ENCODE measurements around the gene BCL7A.
"Not testable (repeated sequence)": the region's sequence is repeated elsewhere in the genome, so short reads cannot be mapped to it uniquely, and the experiment has no call there.

The BCL7A gene

GRCh38 chr12:122028165-122028904 is 6.7 kb downstream of the BCL7A start:
- H3K36me3 Mint-ChIP-seq, result no peaks in the 10 kb centered on the region
- no peaks in the 10 kb centered on the region for H3K9me3 Mint-ChIP-seq
- H3K4me3 Mint-ChIP-seq, result peak overlapping the region; percentile 63
- DNase-seq (ENCODE audit: low spot score in 2 of 2) (no peak), ATAC-seq (ENCODE audit: low read depth) (no peak)
- peaks cover 40% of the 10 kb centered on the region for H3K4me1 Mint-ChIP-seq
- peak overlapping the region; percentile 45 for H3K27ac Mint-ChIP-seq
- peaks cover 3% of the 10 kb centered on the region for H3K27me3 Mint-ChIP-seq

- H3K4me3 Mint-ChIP-seq, result peak overlapping the region; percentile 63
- peak in 1 of 2 donors; percentile 49 for DNase-seq (ENCODE audit: low spot score in 2 of 2)
- peak overlapping the region; percentile 45 for H3K27ac Mint-ChIP-seq
- H3K27me3 Mint-ChIP-seq, result peaks cover 4% of the 10 kb centered on the region
- no peaks in the 10 kb centered on the region for H3K9me3 Mint-ChIP-seq
- H3K4me1 Mint-ChIP-seq, result peaks cover 41% of the 10 kb centered on the region
- H3K36me3 Mint-ChIP-seq, result no peaks in the 10 kb centered on the region
- ATAC-seq (ENCODE audit: low read depth), result peak; percentile 68
Observed at GRCh38 chr12:122028905-122029560, 7.3 kb downstream of the BCL7A start.

- Mint-ChIP-seq H3K36me3 (peaks cover 1% of the 10 kb centered on the region), H3K4me3 (peak overlapping the region; percentile 62), H3K4me1 (peaks cover 41% of the 10 kb centered on the region), H3K27ac (peak overlapping the region; percentile 45), H3K27me3 (peaks cover 4% of the 10 kb centered on the region), H3K9me3 (no peaks in the 10 kb centered on the region)
- peak; percentile 2 for ATAC-seq (ENCODE audit: low read depth)
- no peak for DNase-seq (ENCODE audit: low spot score in 2 of 2)
Observed at GRCh38 chr12:122029620-122030423, 8.1 kb downstream of the BCL7A start.

- Mint-ChIP-seq H3K36me3 (peaks cover 1% of the 10 kb centered on the region), H3K4me3 (peak overlapping the region; percentile 56), H3K9me3 (no peaks in the 10 kb centered on the region), H3K27ac (no peak overlapping the region), H3K4me1 (peaks cover 39% of the 10 kb centered on the region), H3K27me3 (peaks cover 4% of the 10 kb centered on the region)
- ATAC-seq (ENCODE audit: low read depth), result peak; percentile 9
- no peak for DNase-seq (ENCODE audit: low spot score in 2 of 2)
Observed at GRCh38 chr12:122030424-122031035, 8.8 kb downstream of the BCL7A start.

- peak in 1 of 2 donors; percentile 60 for DNase-seq (ENCODE audit: low spot score in 2 of 2)
- no peak overlapping the region for H3K27ac Mint-ChIP-seq
- peaks cover 4% of the 10 kb centered on the region for H3K27me3 Mint-ChIP-seq
- H3K9me3 Mint-ChIP-seq, result no peaks in the 10 kb centered on the region
- H3K4me1 Mint-ChIP-seq, result peaks cover 37% of the 10 kb centered on the region
- H3K36me3 Mint-ChIP-seq, result peaks cover 1% of the 10 kb centered on the region
- H3K4me3 Mint-ChIP-seq, result no peak overlapping the region
- ATAC-seq (ENCODE audit: low read depth), result peak; percentile 17
Observed at GRCh38 chr12:122031342-122032216, 9.9 kb downstream of the BCL7A start.

GRCh38 chr12:122032580-122032979 is 10.9 kb downstream of the BCL7A start:
- H3K4me1 Mint-ChIP-seq, result peaks cover 34% of the 10 kb centered on the region
- no peak overlapping the region for H3K4me3 Mint-ChIP-seq
- ATAC-seq (ENCODE audit: low read depth) (peak; percentile 66), DNase-seq (ENCODE audit: low spot score in 2 of 2) (peak in 1 of 2 donors; percentile 25)
- H3K27me3 Mint-ChIP-seq, result peaks cover 4% of the 10 kb centered on the region
- no peaks in the 10 kb centered on the region for H3K9me3 Mint-ChIP-seq
- no peak overlapping the region for H3K27ac Mint-ChIP-seq
- peaks cover 1% of the 10 kb centered on the region for H3K36me3 Mint-ChIP-seq

GRCh38 chr12:122035292-122035691 is 13.6 kb downstream of the BCL7A start:
- no peak overlapping the region for H3K4me3 Mint-ChIP-seq
- peaks cover 17% of the 10 kb centered on the region for H3K4me1 Mint-ChIP-seq
- H3K27me3 Mint-ChIP-seq, result peaks cover 2% of the 10 kb centered on the region
- no peak overlapping the region for H3K27ac Mint-ChIP-seq
- no peaks in the 10 kb centered on the region for H3K9me3 Mint-ChIP-seq
- H3K36me3 Mint-ChIP-seq, result peaks cover 1% of the 10 kb centered on the region
- DNase-seq (ENCODE audit: low spot score in 2 of 2) (no peak), ATAC-seq (ENCODE audit: low read depth) (no peak)

GRCh38 chr12:122036153-122036552 is 14.5 kb downstream of the BCL7A start:
- peaks cover 1% of the 10 kb centered on the region for H3K36me3 Mint-ChIP-seq
- no peaks in the 10 kb centered on the region for H3K9me3 Mint-ChIP-seq
- no peak overlapping the region for H3K4me3 Mint-ChIP-seq
- ATAC-seq (ENCODE audit: low read depth) (no peak), DNase-seq (ENCODE audit: low spot score in 2 of 2) (no peak)
- no peak overlapping the region for H3K27ac Mint-ChIP-seq
- H3K4me1 Mint-ChIP-seq, result peaks cover 14% of the 10 kb centered on the region
- peaks cover 2% of the 10 kb centered on the region for H3K27me3 Mint-ChIP-seq

GRCh38 chr12:122040579-122041386 is 19.1 kb downstream of the BCL7A start:
- Mint-ChIP-seq H3K27me3 (no peaks in the 10 kb centered on the region), H3K4me1 (no peaks in the 10 kb centered on the region), H3K36me3 (peaks cover 9% of the 10 kb centered on the region), H3K9me3 (no peaks in the 10 kb centered on the region), H3K4me3 (no peak overlapping the region), H3K27ac (no peak overlapping the region)
- no peak for DNase-seq (ENCODE audit: low spot score in 2 of 2)
- no peak for ATAC-seq (ENCODE audit: low read depth)

- H3K4me3 Mint-ChIP-seq; H3K36me3 Mint-ChIP-seq; H3K27ac Mint-ChIP-seq; H3K9me3 Mint-ChIP-seq; H3K27me3 Mint-ChIP-seq; ATAC-seq (ENCODE audit: low read depth); H3K4me1 Mint-ChIP-seq; DNase-seq (ENCODE audit: low spot score in 2 of 2): not testable (repeated sequence)
Observed at GRCh38 chr12:122041458-122041857, 19.8 kb downstream of the BCL7A start.

- Mint-ChIP-seq H3K27ac (no peak overlapping the region), H3K27me3 (no peaks in the 10 kb centered on the region), H3K9me3 (no peaks in the 10 kb centered on the region), H3K4me1 (no peaks in the 10 kb centered on the region), H3K4me3 (no peak overlapping the region), H3K36me3 (peaks cover 9% of the 10 kb centered on the region)
- ATAC-seq (ENCODE audit: low read depth) (no peak), DNase-seq (ENCODE audit: low spot score in 2 of 2) (no peak)
Observed at GRCh38 chr12:122042910-122043309, 21.2 kb downstream of the BCL7A start.

- DNase-seq (ENCODE audit: low spot score in 2 of 2), result no peak
- Mint-ChIP-seq H3K4me1 (no peaks in the 10 kb centered on the region), H3K9me3 (no peaks in the 10 kb centered on the region), H3K27ac (no peak overlapping the region), H3K4me3 (no peak overlapping the region), H3K36me3 (peaks cover 9% of the 10 kb centered on the region), H3K27me3 (no peaks in the 10 kb centered on the region)
- ATAC-seq (ENCODE audit: low read depth), result no peak
Observed at GRCh38 chr12:122043476-122043875, 21.8 kb downstream of the BCL7A start.
